K562 (cell line): ENCODE measurements around the gene RAB13. TPM values are rescaled to one million over a fixed set of nuclear protein-coding genes. Genes with fewer than 3 reads are reported as not detected.
A peak's percentile ranks its signal among the peaks of the same experiment; 100 is the strongest.

Experiments
- ATF6 ChIP-seq: sonication (generic); formaldehyde crosslinking; IDR thresholded peaks from 2 replicates; pipeline ENCODE4 v1.4.0; 2020; ENCODE audit warnings: mild to moderate bottlenecking, missing genetic modification reagents
- DACH1 ChIP-seq: fragments of 450-650 bp; IDR thresholded peaks from 2 replicates; pipeline ENCODE4 v1.6.1; 2018; ENCODE audit not compliant: partially characterized antibody
- DLX4 ChIP-seq: fragments of 250-450 bp; sonication (Bioruptor Pico); IDR thresholded peaks from 2 replicates; pipeline ENCODE4 v1.6.1; 2021; ENCODE audit warnings: mild to moderate bottlenecking
- ID3 ChIP-seq, 2 experiments: fragments of 250-450 bp in 1 of 2; fragments of 450-650 bp in 1 of 2; sonication (Bioruptor Pico) in 1 of 2; IDR thresholded peaks; 2 replicates each; pipeline versions ENCODE4 v1.6.1 to v1.8.0; 2016 to 2021; ENCODE audit warnings: mild to moderate bottlenecking in 2 of 2, moderate library complexity in 2 of 2, missing compliant biosample characterization in 1 of 2, missing genetic modification characterization in 1 of 2
- MCM2 ChIP-seq: fragments of 450-650 bp; IDR thresholded peaks from 2 replicates; pipeline ENCODE4 v1.6.1; 2017; ENCODE audit warnings: low read depth, mild to moderate bottlenecking
- MITF ChIP-seq: IDR thresholded peaks from 2 replicates; pipeline ENCODE4 v1.6.1; 2014; ENCODE audit warnings: antibody characterized with exemption
- NR2C1 ChIP-seq, 2 experiments: fragments of 450-650 bp; IDR thresholded peaks; 2 replicates each; pipeline ENCODE4 v1.6.1; 2017; ENCODE audit warnings: mild to moderate bottlenecking in 2 of 2, antibody characterized with exemption in 1 of 2, inconsistent platforms in 1 of 2, missing compliant biosample characterization in 1 of 2, missing genetic modification characterization in 1 of 2
- POLR2AphosphoS5 ChIP-seq: IDR thresholded peaks from 2 replicates; pipeline ENCODE4 v1.6.1; 2011; ENCODE audit warnings: mild to moderate bottlenecking, low read depth, low read length, moderate library complexity; ENCODE audit not compliant: control insufficient read depth, insufficient read depth
- RERE ChIP-seq: sonication (generic); formaldehyde crosslinking; IDR thresholded peaks from 2 replicates; pipeline ENCODE4 v1.8.0; 2023; ENCODE audit warnings: missing genetic modification reagents, mild to moderate bottlenecking, borderline replicate concordance
- TAL1 ChIP-seq: fragments of 450-650 bp; IDR thresholded peaks from 2 replicates; pipeline ENCODE4 v1.6.1; 2016; ENCODE audit warnings: mild to moderate bottlenecking
- TCF7 ChIP-seq: sonication (generic); IDR thresholded peaks from 2 replicates; pipeline ENCODE4 v1.6.1; 2016; ENCODE audit warnings: antibody characterized with exemption, borderline replicate concordance
- ZKSCAN8 ChIP-seq: fragments of 200-800 bp; sonication (Bioruptor generic); IDR thresholded peaks from 2 replicates; pipeline ENCODE4 v1.6.1; 2016; ENCODE audit warnings: missing genetic modification characterization, missing compliant biosample characterization
- ZNF436 ChIP-seq: fragments of 250-450, 450-650 bp; sonication (Bioruptor Pico); formaldehyde crosslinking; IDR thresholded peaks from 2 replicates; pipeline ENCODE4 v1.7.0; 2020; ENCODE audit warnings: mild to moderate bottlenecking
- ZNF785 ChIP-seq: fragments of 250-450 bp; sonication (Bioruptor Pico); IDR thresholded peaks from 2 replicates; pipeline ENCODE4 v1.4.0; 2020; ENCODE audit warnings: mild to moderate bottlenecking
- polyA plus RNA-seq, 8 experiments: library from polyadenylated mRNA; depleted of rRNA in 4 of 8; stranded (reverse) in 5 of 8; unstranded in 3 of 8; fragments of >200 nt; fragmentation: Nextera tagmentation in 2 of 8; fragmentation: Illumina TruSeq in 1 of 8; extraction: Ambion mirVana in 2 of 8; extraction: Trizol in 1 of 8; gene quantifications; 2 replicates each; pipeline versions ENCODE4 v1.2.1 to v1.2.3, GENCODE V29; 2011 to 2014; ENCODE audit warnings: inconsistent platforms in 1 of 8, missing spikeins in 1 of 8
- total RNA-seq, 7 experiments: library from RNA; depleted of rRNA in 6 of 7; stranded (reverse); fragments of >200 nt in 6 of 7; fragmentation: Illumina TruSeq in 2 of 7; extraction: Trizol in 2 of 7; gene quantifications; 2 replicates each; pipeline versions ENCODE4 v1.2.1 to v1.2.3, GENCODE V29; 2011 to 2021; ENCODE audit warnings: low replicate concordance in 1 of 7
- TF ChIP-seq, protein P1 (sequence below), 3 experiments: IDR thresholded peaks in 2 of 3; conservative IDR thresholded peaks in 1 of 3; 2 replicates each; pipeline ENCODE4 v1.5.1; 2011 to 2012; ENCODE audit warnings: low read length in 3 of 3, mild to moderate bottlenecking in 3 of 3, control low read depth in 2 of 3, improper control_type of control experiment in 1 of 3, inconsistent platforms in 1 of 3, low read depth in 1 of 3, mixed read lengths in 1 of 3, moderate library complexity in 1 of 3; ENCODE audit not compliant: insufficient read depth in 2 of 3

The RAB13 gene
- total and polyA plus RNA-seq, 9 of the 15 experiments (the other 6 are each of a cell fraction or from before 2014, with no cell fraction given), result 22.3 to 100 (median 39.8) TPM

DNA sequence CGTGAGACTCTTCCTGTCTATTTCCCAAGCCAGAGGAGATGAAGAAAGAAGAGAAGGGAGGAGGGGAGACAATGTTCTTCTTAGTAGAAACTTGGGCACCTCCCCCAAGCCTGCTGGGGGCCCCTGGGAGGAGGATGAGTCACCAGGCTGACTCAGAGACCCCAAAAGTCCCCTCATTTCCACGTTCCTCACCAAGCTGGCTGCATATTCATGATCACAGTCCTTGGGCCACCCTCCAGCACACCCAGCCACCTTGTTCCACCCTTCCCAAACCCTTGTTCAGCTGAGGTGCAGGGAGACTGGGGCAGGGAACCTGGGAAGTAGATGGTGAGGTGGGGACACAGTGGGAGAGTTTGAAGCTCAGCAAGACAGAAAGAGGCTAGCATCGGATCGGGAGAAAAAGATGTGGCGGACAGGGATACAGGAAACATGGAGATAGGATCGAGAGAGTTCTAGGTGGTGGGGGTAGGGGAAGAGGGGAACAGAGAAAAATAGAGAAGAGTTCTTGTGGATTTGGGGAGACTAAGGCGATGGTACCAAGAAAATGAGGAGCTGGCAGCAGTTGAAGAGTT is 712 bp downstream of the RAB13 start (continued):
- TF ChIP-seq DLX4 (CRISPR knock-in tag) (no peak), ZNF785 (no peak), ZKSCAN8 (CRISPR knock-in tag) (no peak), TCF7 (no peak), ID3 (CRISPR knock-in tag; IDR thresholded peaks at IDR 0.05) (no peak), ID3 (tag; IDR thresholded peaks at IDR 0.05) (no peak), MITF (no peak), ATF6 (CRISPR knock-in tag) (no peak), NR2C1 (IDR thresholded peaks at IDR 0.05) (no peak), NR2C1 (tag; IDR thresholded peaks at IDR 0.05) (no peak), MCM2 (no peak), POLR2AphosphoS5 (peak; percentile 65; the same call in 1 of the 2 replicates), ZNF436 (no peak), DACH1 (peak; percentile 34), RERE (no peak), TAL1 (no peak)
- TF ChIP-seq, protein P1, sequence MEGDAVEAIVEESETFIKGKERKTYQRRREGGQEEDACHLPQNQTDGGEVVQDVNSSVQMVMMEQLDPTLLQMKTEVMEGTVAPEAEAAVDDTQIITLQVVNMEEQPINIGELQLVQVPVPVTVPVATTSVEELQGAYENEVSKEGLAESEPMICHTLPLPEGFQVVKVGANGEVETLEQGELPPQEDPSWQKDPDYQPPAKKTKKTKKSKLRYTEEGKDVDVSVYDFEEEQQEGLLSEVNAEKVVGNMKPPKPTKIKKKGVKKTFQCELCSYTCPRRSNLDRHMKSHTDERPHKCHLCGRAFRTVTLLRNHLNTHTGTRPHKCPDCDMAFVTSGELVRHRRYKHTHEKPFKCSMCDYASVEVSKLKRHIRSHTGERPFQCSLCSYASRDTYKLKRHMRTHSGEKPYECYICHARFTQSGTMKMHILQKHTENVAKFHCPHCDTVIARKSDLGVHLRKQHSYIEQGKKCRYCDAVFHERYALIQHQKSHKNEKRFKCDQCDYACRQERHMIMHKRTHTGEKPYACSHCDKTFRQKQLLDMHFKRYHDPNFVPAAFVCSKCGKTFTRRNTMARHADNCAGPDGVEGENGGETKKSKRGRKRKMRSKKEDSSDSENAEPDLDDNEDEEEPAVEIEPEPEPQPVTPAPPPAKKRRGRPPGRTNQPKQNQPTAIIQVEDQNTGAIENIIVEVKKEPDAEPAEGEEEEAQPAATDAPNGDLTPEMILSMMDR (IDR thresholded peaks at IDR 0.05 in 2 of 3, conservative IDR thresholded peaks at IDR 0.05 in 1 of 3; ENCODE audit: insufficient read depth in 2 of 3, low read depth in 1 of 3, low read length in 3 of 3), result no peak
